ENCODE data around the gene CDKN2B.

DNA sequence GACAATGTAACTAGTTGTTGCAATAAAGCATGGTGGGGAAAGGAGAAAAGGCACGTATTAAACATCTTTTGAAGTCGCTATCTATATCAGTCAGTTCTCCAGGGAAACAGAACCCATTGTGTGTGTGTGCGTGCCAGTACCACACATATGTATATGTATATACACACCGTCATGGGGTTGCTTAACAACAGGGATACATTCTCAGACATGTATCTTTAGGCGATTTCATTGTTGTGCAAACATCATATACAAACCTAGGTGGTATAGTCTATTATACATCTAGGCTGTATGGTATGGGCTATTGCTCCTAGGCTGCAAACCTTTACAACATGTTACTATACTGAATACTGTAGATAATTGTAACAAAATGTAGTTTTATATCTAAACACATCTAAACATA lies 12.2 kb downstream of the CDKN2B start:
- TF ChIP-seq, protein P1, sequence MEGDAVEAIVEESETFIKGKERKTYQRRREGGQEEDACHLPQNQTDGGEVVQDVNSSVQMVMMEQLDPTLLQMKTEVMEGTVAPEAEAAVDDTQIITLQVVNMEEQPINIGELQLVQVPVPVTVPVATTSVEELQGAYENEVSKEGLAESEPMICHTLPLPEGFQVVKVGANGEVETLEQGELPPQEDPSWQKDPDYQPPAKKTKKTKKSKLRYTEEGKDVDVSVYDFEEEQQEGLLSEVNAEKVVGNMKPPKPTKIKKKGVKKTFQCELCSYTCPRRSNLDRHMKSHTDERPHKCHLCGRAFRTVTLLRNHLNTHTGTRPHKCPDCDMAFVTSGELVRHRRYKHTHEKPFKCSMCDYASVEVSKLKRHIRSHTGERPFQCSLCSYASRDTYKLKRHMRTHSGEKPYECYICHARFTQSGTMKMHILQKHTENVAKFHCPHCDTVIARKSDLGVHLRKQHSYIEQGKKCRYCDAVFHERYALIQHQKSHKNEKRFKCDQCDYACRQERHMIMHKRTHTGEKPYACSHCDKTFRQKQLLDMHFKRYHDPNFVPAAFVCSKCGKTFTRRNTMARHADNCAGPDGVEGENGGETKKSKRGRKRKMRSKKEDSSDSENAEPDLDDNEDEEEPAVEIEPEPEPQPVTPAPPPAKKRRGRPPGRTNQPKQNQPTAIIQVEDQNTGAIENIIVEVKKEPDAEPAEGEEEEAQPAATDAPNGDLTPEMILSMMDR (IDR thresholded peaks at IDR 0.05 in 8 of 11, conservative IDR thresholded peaks at IDR 0.05 in 3 of 11), result no peak
- no peak for TF ChIP-seq POLR2AphosphoS5 (IDR thresholded peaks at IDR 0.05)
- no peak for TF ChIP-seq POLR2A (IDR thresholded peaks at IDR 0.05)
